ENCODE measurements around the gene P2RX1. TPM values are rescaled to one million over a fixed set of nuclear protein-coding genes. Genes with fewer than 3 reads are reported as not detected.

Gene P2RX1
- total RNA-seq, 4 donors from 2014 or later, result 0.82 to 11.2 (median 7.0) TPM

DNA sequence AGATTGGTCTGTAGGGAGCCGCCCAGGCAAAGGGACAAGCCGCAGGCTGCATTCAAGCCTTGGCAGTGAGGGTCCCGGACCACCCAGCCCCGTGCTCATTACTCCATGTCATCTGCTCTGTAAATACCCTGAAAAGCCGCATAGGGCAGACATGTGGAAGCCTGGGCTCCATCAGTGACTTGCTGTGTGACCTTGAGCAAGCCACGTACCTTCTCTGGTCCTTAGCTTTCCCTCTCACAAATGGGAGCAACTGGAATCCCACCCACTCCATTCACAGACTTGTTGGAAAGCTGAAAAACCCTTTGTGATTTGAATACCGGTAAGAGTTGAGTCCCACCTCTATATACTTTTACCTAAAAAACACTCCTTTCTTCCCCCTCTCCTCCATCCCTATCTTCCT lies 35.3 kb downstream of the P2RX1 start:
- DNase-seq, result no peak
- 92 to 100% methylated on average over 2 to 7 of the region's 7 CpGs for WGBS, 2 donors (ENCODE audit: low coverage in 1 of 2)
- intact Hi-C loops (cut with DNase I; ENCODE audit: low total_unique reads), result no loop called here
- Histone ChIP-seq H3K36me3 (no peaks in the 10 kb centered on the region), H3K27me3 (no peaks in the 10 kb centered on the region), H3K9me3 (no peaks in the 10 kb centered on the region), H3K4me1 (peaks cover 0 to 6% (median 0%) of the 10 kb centered on the region in 4 donors), H3K4me3 (no peak overlapping the region), H3K27ac (no peak overlapping the region)
- in situ Hi-C loops (cut with MboI; ENCODE audit: low pct_ligation_motif_present in 1 of 4, low pct_unique_long_range_greater_than_20kb in 1 of 4, low sequenced_read_pairs in 3 of 4), result no loop called here
- TF ChIP-seq, protein P1, sequence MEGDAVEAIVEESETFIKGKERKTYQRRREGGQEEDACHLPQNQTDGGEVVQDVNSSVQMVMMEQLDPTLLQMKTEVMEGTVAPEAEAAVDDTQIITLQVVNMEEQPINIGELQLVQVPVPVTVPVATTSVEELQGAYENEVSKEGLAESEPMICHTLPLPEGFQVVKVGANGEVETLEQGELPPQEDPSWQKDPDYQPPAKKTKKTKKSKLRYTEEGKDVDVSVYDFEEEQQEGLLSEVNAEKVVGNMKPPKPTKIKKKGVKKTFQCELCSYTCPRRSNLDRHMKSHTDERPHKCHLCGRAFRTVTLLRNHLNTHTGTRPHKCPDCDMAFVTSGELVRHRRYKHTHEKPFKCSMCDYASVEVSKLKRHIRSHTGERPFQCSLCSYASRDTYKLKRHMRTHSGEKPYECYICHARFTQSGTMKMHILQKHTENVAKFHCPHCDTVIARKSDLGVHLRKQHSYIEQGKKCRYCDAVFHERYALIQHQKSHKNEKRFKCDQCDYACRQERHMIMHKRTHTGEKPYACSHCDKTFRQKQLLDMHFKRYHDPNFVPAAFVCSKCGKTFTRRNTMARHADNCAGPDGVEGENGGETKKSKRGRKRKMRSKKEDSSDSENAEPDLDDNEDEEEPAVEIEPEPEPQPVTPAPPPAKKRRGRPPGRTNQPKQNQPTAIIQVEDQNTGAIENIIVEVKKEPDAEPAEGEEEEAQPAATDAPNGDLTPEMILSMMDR (IDR thresholded peaks at IDR 0.05), result no peak
- TF ChIP-seq POLR2A (IDR thresholded peaks at IDR 0.05), result no peak
- TF ChIP-seq EP300 (IDR thresholded peaks at IDR 0.05; ENCODE audit: low read depth), result no peak
- no peak for TF ChIP-seq POLR2AphosphoS5 (IDR thresholded peaks at IDR 0.05)

DNA sequence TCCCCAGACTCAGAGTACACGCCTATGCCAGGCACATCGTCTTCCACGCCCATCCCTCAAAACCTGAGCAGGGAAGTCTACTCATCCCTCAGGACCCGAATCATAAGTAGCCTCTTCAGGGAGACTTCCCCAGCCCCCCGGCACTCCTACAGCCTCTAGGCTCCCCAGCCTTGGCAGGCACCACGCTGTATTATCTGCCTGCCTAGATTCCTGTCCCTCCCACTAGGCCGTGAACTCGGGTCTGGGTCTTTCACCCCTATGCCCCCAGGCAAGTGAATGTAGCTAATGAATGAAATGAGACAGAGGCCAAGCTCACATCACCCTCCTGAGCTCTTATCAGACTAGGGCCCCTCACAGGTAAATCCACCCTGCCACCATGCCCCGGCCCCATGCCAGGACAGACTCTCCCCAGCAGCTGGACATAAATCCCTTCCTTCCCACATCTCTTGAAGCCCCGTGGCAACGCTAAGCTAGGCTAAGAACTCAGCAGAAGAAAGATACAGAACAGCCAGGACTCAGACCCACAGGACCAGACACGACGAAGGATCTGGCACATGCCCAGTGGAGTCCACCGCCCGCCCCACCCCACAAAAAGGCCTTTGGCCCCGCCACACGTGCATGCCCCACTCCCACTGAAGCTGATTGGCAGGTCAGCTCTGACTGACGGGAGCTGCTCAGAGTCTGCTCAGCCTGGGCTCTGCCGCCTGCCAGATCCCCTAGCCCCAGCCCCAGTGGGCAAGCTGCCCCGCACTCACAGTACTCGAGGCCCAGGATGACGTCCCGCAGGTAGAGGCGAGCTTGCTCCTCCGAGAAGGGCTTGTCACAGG lies 36.5 kb downstream of the P2RX1 start:
- Histone ChIP-seq H3K36me3 (no peaks in the 10 kb centered on the region), H3K4me1 (peaks cover 0 to 6% (median 0%) of the 10 kb centered on the region in 4 donors), H3K9me3 (no peaks in the 10 kb centered on the region), H3K27ac (peak overlapping the region in 2 of 4 donors; percentile 19 to 34), H3K27me3 (no peaks in the 10 kb centered on the region), H3K4me3 (no peak overlapping the region)
- intact Hi-C loops (cut with DNase I; ENCODE audit: low total_unique reads) (loop anchor here (10.0 kb wide), 1 partner anchor 1405 kb away; no protein-coding TSS in a partner anchor), in situ Hi-C loops (cut with MboI; ENCODE audit: low pct_ligation_motif_present in 1 of 4, low pct_unique_long_range_greater_than_20kb in 1 of 4, low sequenced_read_pairs in 3 of 4) (no loop called here)
- 76% methylated on average over 24 of the region's 25 CpGs; no CpG with 5 or more reads in 1 of the 2 donors for WGBS, 2 donors (ENCODE audit: low coverage in 1 of 2)
- TF ChIP-seq POLR2AphosphoS5 (IDR thresholded peaks at IDR 0.05) (no peak), POLR2A (IDR thresholded peaks at IDR 0.05) (no peak), EP300 (IDR thresholded peaks at IDR 0.05; ENCODE audit: low read depth) (no peak)
- TF ChIP-seq, protein P1 (IDR thresholded peaks at IDR 0.05), result no peak
- DNase-seq, result no peak

DNA sequence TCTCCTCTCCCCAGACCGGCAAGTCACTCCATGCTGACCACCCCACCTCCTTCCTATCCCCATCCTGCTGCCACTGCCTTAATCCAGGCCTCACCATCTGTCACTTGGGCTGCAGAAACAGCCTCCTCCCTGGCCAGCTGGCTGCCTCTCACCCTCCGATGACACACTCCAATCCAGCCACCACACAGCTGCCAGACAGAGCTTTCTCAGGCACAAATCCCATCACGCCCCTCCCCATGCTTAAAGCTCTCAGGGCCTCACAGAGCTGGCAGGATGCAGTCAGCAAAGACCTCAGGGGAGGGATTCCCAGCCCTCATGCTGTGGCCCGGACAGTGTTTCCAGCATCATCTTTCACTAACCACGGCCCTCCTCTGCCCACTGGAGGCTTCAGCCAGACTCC lies 37.1 kb downstream of the P2RX1 start:
- 77 to 80% methylated on average over 1 to 5 of the region's 5 CpGs for WGBS, 2 donors (ENCODE audit: low coverage in 1 of 2)
- Histone ChIP-seq H3K9me3 (no peaks in the 10 kb centered on the region), H3K36me3 (no peaks in the 10 kb centered on the region), H3K4me3 (no peak overlapping the region), H3K27me3 (no peaks in the 10 kb centered on the region), H3K4me1 (peaks cover 0 to 6% (median 0%) of the 10 kb centered on the region in 4 donors), H3K27ac (peak overlapping the region in 1 of 4 donors; percentile 34)
- TF ChIP-seq POLR2A (IDR thresholded peaks at IDR 0.05) (no peak), EP300 (IDR thresholded peaks at IDR 0.05; ENCODE audit: low read depth) (no peak), POLR2AphosphoS5 (IDR thresholded peaks at IDR 0.05) (no peak)
- TF ChIP-seq, protein P1 (IDR thresholded peaks at IDR 0.05), result no peak
- no peak for DNase-seq
- intact Hi-C loops (cut with DNase I; ENCODE audit: low total_unique reads), result loop anchor here (10.0 kb wide), 1 partner anchor 1404 kb away; no protein-coding TSS in a partner anchor
- in situ Hi-C loops (cut with MboI; ENCODE audit: low pct_ligation_motif_present in 1 of 4, low pct_unique_long_range_greater_than_20kb in 1 of 4, low sequenced_read_pairs in 3 of 4), result no loop called here

DNA sequence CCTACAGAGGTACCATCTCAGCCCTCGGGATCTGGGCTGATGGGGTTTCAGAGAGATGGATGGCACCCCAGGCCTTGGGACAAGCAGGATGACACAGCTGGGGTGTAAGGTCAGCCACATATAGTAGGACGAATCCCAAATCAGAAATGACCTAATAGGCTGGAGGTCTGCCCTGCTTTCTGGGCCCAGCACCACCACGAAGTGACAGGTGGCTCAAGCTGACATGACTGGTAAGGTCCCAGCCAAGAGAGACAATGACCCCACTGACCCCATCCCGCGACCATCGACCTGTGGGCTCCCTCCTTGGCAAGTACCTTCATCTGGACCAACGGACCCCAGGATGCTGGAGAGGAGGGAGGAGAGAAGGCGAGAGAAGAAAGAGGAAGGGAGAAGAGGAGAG lies 39.0 kb downstream of the P2RX1 start:
- H3K9me3 ChIP-seq, result no peaks in the 10 kb centered on the region
- peaks cover 0 to 6% (median 0%) of the 10 kb centered on the region in 4 donors for H3K4me1 ChIP-seq
- intact Hi-C loops (cut with DNase I; ENCODE audit: low total_unique reads) (loop anchor here (10.0 kb wide), 1 partner anchor 1402 kb away; no protein-coding TSS in a partner anchor), in situ Hi-C loops (cut with MboI; ENCODE audit: low pct_ligation_motif_present in 1 of 4, low pct_unique_long_range_greater_than_20kb in 1 of 4, low sequenced_read_pairs in 3 of 4) (no loop called here)
- TF ChIP-seq EP300 (IDR thresholded peaks at IDR 0.05; ENCODE audit: low read depth) (no peak), POLR2AphosphoS5 (IDR thresholded peaks at IDR 0.05) (no peak), POLR2A (IDR thresholded peaks at IDR 0.05) (no peak)
- TF ChIP-seq, protein P1 (IDR thresholded peaks at IDR 0.05), result no peak
- WGBS, 2 donors (ENCODE audit: low coverage in 1 of 2), result 70% methylated on average over 8 of the region's 8 CpGs; no CpG with 5 or more reads in 1 of the 2 donors
- no peak overlapping the region for H3K27ac ChIP-seq
- no peaks in the 10 kb centered on the region for H3K27me3 ChIP-seq
- H3K4me3 ChIP-seq, result no peak overlapping the region
- no peak for DNase-seq
- peaks cover 0 to 8% (median 0%) of the 10 kb centered on the region in 4 donors for H3K36me3 ChIP-seq
